ENCODE data around the gene IDUA. TPM values are rescaled to one million over a fixed set of nuclear protein-coding genes. Genes with fewer than 3 reads are reported as not detected.

Gene IDUA
- total and polyA plus RNA-seq, 2 donors (not counting 1 experiment from before 2014, with no cell fraction given) = 57.0 to 67.4 TPM

DNA sequence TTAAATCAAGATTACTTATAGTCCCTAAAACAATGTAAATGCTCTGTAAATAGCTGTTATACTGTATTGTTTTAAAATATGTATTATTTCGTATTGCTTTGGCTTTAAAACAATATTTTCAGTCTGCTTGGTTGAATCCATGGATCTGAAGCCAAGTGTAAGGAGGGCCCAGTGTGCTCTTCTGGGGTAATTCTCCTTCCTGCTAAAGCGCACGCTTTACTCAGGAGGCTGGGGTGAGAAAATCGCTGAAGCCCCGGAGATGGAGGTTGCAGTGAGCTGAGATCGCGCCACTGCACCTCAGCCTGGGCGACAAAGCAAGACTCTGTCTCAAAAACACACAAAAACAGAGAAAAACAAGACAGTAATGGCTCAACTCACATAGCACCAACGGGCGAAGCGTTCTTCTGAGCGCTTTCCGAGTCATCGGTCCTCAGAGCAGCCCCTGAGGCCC lies 391 bp upstream of the IDUA start:
- ChIA-PET CTCF (interaction anchor here (0.8 to 6.7 kb wide), 27 partner anchors 12 to 744 kb away, joined by 3 to 90 read pairs (median 4); partner anchors contain the start of genes ATP5ME, DGKQ, GAK and MYL5), POLR2A (interaction anchor here (1.0 to 1.7 kb wide), 5 partner anchors 24 to 244 kb away, joined by 3 to 8 read pairs (median 4); partner anchors contain the start of genes GAK and TMEM175)
- peaks cover 15% of the 10 kb centered on the region for H3K79me2 ChIP-seq (ENCODE audit: control insufficient read depth, insufficient read depth, low read length)
- Mint-ChIP-seq H3K4me1 (peaks cover 23% of the 10 kb centered on the region), H3K27ac (peak overlapping the region; percentile 88), H3K27me3 (no peaks in the 10 kb centered on the region), H3K4me3 (peak overlapping the region; percentile 91), H3K9me3 (ENCODE audit: insufficient read depth) (no peaks in the 10 kb centered on the region)
- H3K36me3 ChIP-seq (replicated peaks in 1 of 2; ENCODE audit: control extremely low read depth in 1 of 2, control insufficient read depth in 1 of 2, extremely low read depth in 1 of 2, insufficient read depth in 2 of 2, low read length in 1 of 2) = no peaks in the 10 kb centered on the region
- no peaks in the 10 kb centered on the region for H3K27me3 ChIP-seq (replicated peaks in 1 of 4; ENCODE audit: control extremely low read depth in 1 of 4, control insufficient read depth in 3 of 4, insufficient read depth in 4 of 4, low read length in 3 of 4)
- TF ChIP-seq, protein P1, sequence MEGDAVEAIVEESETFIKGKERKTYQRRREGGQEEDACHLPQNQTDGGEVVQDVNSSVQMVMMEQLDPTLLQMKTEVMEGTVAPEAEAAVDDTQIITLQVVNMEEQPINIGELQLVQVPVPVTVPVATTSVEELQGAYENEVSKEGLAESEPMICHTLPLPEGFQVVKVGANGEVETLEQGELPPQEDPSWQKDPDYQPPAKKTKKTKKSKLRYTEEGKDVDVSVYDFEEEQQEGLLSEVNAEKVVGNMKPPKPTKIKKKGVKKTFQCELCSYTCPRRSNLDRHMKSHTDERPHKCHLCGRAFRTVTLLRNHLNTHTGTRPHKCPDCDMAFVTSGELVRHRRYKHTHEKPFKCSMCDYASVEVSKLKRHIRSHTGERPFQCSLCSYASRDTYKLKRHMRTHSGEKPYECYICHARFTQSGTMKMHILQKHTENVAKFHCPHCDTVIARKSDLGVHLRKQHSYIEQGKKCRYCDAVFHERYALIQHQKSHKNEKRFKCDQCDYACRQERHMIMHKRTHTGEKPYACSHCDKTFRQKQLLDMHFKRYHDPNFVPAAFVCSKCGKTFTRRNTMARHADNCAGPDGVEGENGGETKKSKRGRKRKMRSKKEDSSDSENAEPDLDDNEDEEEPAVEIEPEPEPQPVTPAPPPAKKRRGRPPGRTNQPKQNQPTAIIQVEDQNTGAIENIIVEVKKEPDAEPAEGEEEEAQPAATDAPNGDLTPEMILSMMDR (IDR thresholded peaks at IDR 0.05) = no peak
- TF ChIP-seq EZH2 (IDR thresholded peaks at IDR 0.05; ENCODE audit: borderline replicate concordance, insufficient read depth, low read depth, low read length, poor library complexity, severe bottlenecking) = no peak
- peak overlapping the region; percentile 19 to 76 for H3K27ac ChIP-seq (ENCODE audit: low read length in 2 of 2)
- H4K20me1 ChIP-seq (ENCODE audit: control insufficient read depth, insufficient read depth, low read length, poor library complexity, severe bottlenecking) = peaks cover 14% of the 10 kb centered on the region
- H3K4me2 ChIP-seq (replicated peaks; ENCODE audit: low read depth, low read length, poor library complexity, severe bottlenecking) = peak overlapping the region; percentile 86
- no peaks in the 10 kb centered on the region for H3K9me3 ChIP-seq (ENCODE audit: control extremely low read depth in 1 of 3, control insufficient read depth in 2 of 3, insufficient read depth in 1 of 3, low read length in 2 of 3)
- ATAC-seq (ENCODE audit: low read depth) (peak; percentile 3), DNase-seq (no peak)
- peak overlapping the region; percentile 71 for H3K9ac ChIP-seq (ENCODE audit: low read length)
- peak overlapping the region; percentile 92 for H2AFZ ChIP-seq (ENCODE audit: insufficient read depth, low read depth, low read length, poor library complexity, severe bottlenecking)
- WGBS (ENCODE audit: insufficient coverage) = under 1% methylated on average over 13 of the region's 14 CpGs
- H3K4me1 ChIP-seq (ENCODE audit: control insufficient read depth in 2 of 2, insufficient read depth in 2 of 2, low read length in 2 of 2) = peaks cover 25 to 26% of the 10 kb centered on the region in 2 donors
- intact Hi-C loops (cut with micrococcal nuclease) = loop anchor here (2.0 to 10.0 kb wide), 5 partner anchors 24 to 742 kb away; partner anchors contain the start of gene FGFRL1
- peak overlapping the region; percentile 52 to 83 (median 68) for H3K4me3 ChIP-seq (ENCODE audit: control extremely low read depth in 1 of 5, extremely low read depth in 1 of 5, insufficient read depth in 1 of 5, low read depth in 2 of 5, low read length in 4 of 5)

All from B cell (primary cell).